GM23338 (cell line): ENCODE measurements around the gene FATE1. TPM values are rescaled to one million over a fixed set of nuclear protein-coding genes. Genes with fewer than 3 reads are reported as not detected.
A peak's percentile ranks its signal among the peaks of the same experiment; 100 is the strongest.

Experiments
- ATAC-seq: fragments of 200-7000 bp; cut with Tn5 transposase; 3 replicates; pipeline ENCODE4 v1.9.1; 2020
- DNase-seq: peaks from one replicate; pipeline ENCODE4 v3.0.0-alpha.2; 2015; ENCODE audit warnings: low spot score
- H2AFZ ChIP-seq: fragments of 200-600 bp; sonication (generic); 2 replicates; pipeline ENCODE4 v1.8.0; 2016; ENCODE audit warnings: antibody characterized with exemption, mild to moderate bottlenecking, moderate library complexity
- H3F3A ChIP-seq: fragments of 200-600 bp; sonication (generic); replicated peaks from 2 replicates; pipeline ENCODE4 v1.8.0; 2017; ENCODE audit warnings: antibody characterized with exemption, mixed run types, low read depth
- H3K27ac ChIP-seq: fragments of 200-600 bp; sonication (generic); 2 replicates; pipeline ENCODE4 v1.6.1; 2016; ENCODE audit warnings: low read depth
- H3K27me3 ChIP-seq: fragments of 200-600 bp; sonication (generic); 2 replicates; pipeline ENCODE4 v1.8.0; 2016; ENCODE audit warnings: mild to moderate bottlenecking, mixed run types, moderate library complexity; ENCODE audit not compliant: insufficient read depth
- H3K36me3 ChIP-seq: fragments of 200-600 bp; sonication (generic); 2 replicates; pipeline ENCODE4 v1.8.0; 2016; ENCODE audit warnings: mild to moderate bottlenecking; ENCODE audit not compliant: insufficient read depth
- H3K4me1 ChIP-seq: fragments of 200-600 bp; sonication (generic); 2 replicates; pipeline ENCODE4 v1.8.0; 2016; ENCODE audit warnings: mild to moderate bottlenecking, moderate library complexity; ENCODE audit not compliant: insufficient read depth
- H3K4me2 ChIP-seq: fragments of 200-600 bp; sonication (generic); 2 replicates; pipeline ENCODE4 v1.7.1; 2017; ENCODE audit warnings: mixed run types
- H3K4me3 ChIP-seq: fragments of 200-600 bp; sonication (generic); 2 replicates; pipeline ENCODE4 v1.6.1; 2016; ENCODE audit warnings: mixed run types
- H3K79me2 ChIP-seq: fragments of 200-600 bp; sonication (generic); replicated peaks from 2 replicates; pipeline ENCODE4 v1.8.0; 2017; ENCODE audit warnings: mild to moderate bottlenecking; ENCODE audit not compliant: insufficient read depth
- H3K9me2 ChIP-seq: fragments of 200-600 bp; sonication (generic); 2 replicates; pipeline ENCODE4 v1.8.0; 2017; ENCODE audit not compliant: insufficient read depth
- H4K20me1 ChIP-seq: fragments of 200-600 bp; sonication (generic); replicated peaks from 2 replicates; pipeline ENCODE4 v1.8.0; 2017; ENCODE audit warnings: mild to moderate bottlenecking; ENCODE audit not compliant: insufficient read depth
- H3K27ac Mint-ChIP-seq: 2 replicates; pipeline ENCODE4 v1.8.0; 2020; ENCODE audit warnings: inconsistent platforms, mild to moderate bottlenecking, moderate library complexity, mixed read lengths
- H3K27me3 Mint-ChIP-seq: 3 replicates; pipeline ENCODE4 v1.8.0; 2022; ENCODE audit warnings: low read depth, mild to moderate bottlenecking, moderate library complexity, mixed read lengths, inconsistent platforms; ENCODE audit not compliant: insufficient read depth, poor library complexity
- H3K36me3 Mint-ChIP-seq: 3 replicates; pipeline ENCODE4 v1.8.0; 2021; ENCODE audit warnings: low read depth, mild to moderate bottlenecking, inconsistent platforms, moderate library complexity, mixed read lengths
- H3K4me1 Mint-ChIP-seq: 3 replicates; pipeline ENCODE4 v1.8.0; 2020; ENCODE audit warnings: mild to moderate bottlenecking, inconsistent platforms, mixed read lengths
- H3K4me3 Mint-ChIP-seq: 3 replicates; pipeline ENCODE4 v1.8.0; 2021; ENCODE audit warnings: moderate library complexity, mild to moderate bottlenecking, inconsistent platforms, mixed read lengths
- H3K9me3 Mint-ChIP-seq: 3 replicates; pipeline ENCODE4 v1.8.0; 2020; ENCODE audit warnings: moderate library complexity, mild to moderate bottlenecking, inconsistent platforms, mixed read lengths
- CREB1 ChIP-seq: fragments of 250-450 bp; sonication (Bioruptor Pico); IDR thresholded peaks from 2 replicates; pipeline ENCODE4 v1.5.0; 2020; ENCODE audit warnings: low read depth, mild to moderate bottlenecking, moderate library complexity
- CTCF ChIP-seq, 2 experiments: fragments of 200-600 bp in 1 of 2; sonication (generic) in 1 of 2; conservative IDR thresholded peaks; 2 replicates each; pipeline versions ENCODE4 v1.5.1 to v1.6.1; 2016 to 2017; ENCODE audit warnings: antibody characterized with exemption in 2 of 2, low read depth in 2 of 2, mild to moderate bottlenecking in 2 of 2, moderate library complexity in 1 of 2
- EZH2phosphoT487 ChIP-seq: fragments of 200-600 bp; sonication (generic); IDR thresholded peaks from one replicate; pipeline ENCODE4 v1.8.1; 2018; ENCODE audit warnings: antibody characterized with exemption; ENCODE audit not compliant: unreplicated experiment
- STAT1 ChIP-seq: IDR thresholded peaks from one replicate; pipeline ENCODE4 v1.6.1; 2016; ENCODE audit warnings: antibody characterized with exemption; ENCODE audit not compliant: unreplicated experiment
- ZNF114 ChIP-seq: fragments of 250-450 bp; sonication (Bioruptor Pico); IDR thresholded peaks from 2 replicates; pipeline ENCODE4 v1.5.0; 2020; ENCODE audit warnings: mild to moderate bottlenecking, moderate library complexity
- ZNF331 ChIP-seq: fragments of 250-450 bp; sonication (Bioruptor Pico); IDR thresholded peaks from 2 replicates; pipeline ENCODE4 v1.5.0; 2020; ENCODE audit warnings: low read depth, mild to moderate bottlenecking, moderate library complexity
- polyA plus RNA-seq: library from polyadenylated mRNA; unstranded; fragments of >200 nt; fragmentation: Nextera tagmentation; extraction: Ambion mirVana; gene quantifications from 2 replicates; pipeline ENCODE4 v1.2.1, GENCODE V29; 2016
- total RNA-seq: library from RNA; depleted of rRNA; stranded (reverse); fragments of >200 nt; shearing (Covaris generic); gene quantifications from 2 replicates; pipeline ENCODE4 v1.2.3, GENCODE V29; 2014
- TF ChIP-seq, protein P1 (sequence below): IDR thresholded peaks from one replicate; pipeline ENCODE4 v1.6.1; 2018; ENCODE audit warnings: antibody characterized with exemption; ENCODE audit not compliant: unreplicated experiment
- TF ChIP-seq, protein P2 (sequence below): IDR thresholded peaks from 2 replicates; pipeline ENCODE4 v1.6.1; 2016; ENCODE audit warnings: antibody characterized with exemption
- TF ChIP-seq, protein P3 (sequence below): fragments of 250-450 bp; sonication (Bioruptor Pico); IDR thresholded peaks from 2 replicates; pipeline ENCODE4 v1.5.0; 2020; ENCODE audit warnings: mild to moderate bottlenecking, moderate library complexity

FATE1 gene
- total and polyA plus RNA-seq, 2 experiments from 2014 or later: 0.31 TPM; not detected in 1

DNA sequence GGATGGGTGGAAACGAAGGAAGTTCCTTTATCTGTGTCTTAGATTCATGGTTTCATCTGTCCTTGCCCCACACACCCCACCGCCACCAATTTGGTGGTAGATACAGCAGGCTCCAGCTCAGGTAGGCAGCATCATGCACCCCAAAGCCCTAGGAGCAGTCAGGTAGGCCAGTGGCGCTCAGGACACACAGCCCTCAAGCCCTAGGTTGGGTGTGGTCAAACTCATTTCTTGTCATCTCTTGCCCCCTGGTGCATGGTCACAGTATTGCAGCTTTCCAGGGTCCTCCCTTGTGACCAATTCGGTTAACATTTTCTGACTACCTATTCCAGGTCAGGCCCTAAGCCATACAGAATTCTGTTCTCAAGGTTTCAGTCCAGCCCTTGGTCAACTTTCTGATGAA, 35.0 kb upstream of the FATE1 start:
- Histone ChIP-seq H3K79me2 (no peaks in the 10 kb centered on the region), H4K20me1 (no peaks in the 10 kb centered on the region), H3K4me2 (no peak overlapping the region), H3F3A (no peaks in the 10 kb centered on the region), H3K27me3 (no peaks in the 10 kb centered on the region), H3K36me3 (no peaks in the 10 kb centered on the region), H3K27ac (no peak overlapping the region), H3K4me3 (no peak overlapping the region), H3K9me2 (no peaks in the 10 kb centered on the region), H2AFZ (no peak overlapping the region), H3K4me1 (no peaks in the 10 kb centered on the region)
- TF ChIP-seq, protein P1, sequence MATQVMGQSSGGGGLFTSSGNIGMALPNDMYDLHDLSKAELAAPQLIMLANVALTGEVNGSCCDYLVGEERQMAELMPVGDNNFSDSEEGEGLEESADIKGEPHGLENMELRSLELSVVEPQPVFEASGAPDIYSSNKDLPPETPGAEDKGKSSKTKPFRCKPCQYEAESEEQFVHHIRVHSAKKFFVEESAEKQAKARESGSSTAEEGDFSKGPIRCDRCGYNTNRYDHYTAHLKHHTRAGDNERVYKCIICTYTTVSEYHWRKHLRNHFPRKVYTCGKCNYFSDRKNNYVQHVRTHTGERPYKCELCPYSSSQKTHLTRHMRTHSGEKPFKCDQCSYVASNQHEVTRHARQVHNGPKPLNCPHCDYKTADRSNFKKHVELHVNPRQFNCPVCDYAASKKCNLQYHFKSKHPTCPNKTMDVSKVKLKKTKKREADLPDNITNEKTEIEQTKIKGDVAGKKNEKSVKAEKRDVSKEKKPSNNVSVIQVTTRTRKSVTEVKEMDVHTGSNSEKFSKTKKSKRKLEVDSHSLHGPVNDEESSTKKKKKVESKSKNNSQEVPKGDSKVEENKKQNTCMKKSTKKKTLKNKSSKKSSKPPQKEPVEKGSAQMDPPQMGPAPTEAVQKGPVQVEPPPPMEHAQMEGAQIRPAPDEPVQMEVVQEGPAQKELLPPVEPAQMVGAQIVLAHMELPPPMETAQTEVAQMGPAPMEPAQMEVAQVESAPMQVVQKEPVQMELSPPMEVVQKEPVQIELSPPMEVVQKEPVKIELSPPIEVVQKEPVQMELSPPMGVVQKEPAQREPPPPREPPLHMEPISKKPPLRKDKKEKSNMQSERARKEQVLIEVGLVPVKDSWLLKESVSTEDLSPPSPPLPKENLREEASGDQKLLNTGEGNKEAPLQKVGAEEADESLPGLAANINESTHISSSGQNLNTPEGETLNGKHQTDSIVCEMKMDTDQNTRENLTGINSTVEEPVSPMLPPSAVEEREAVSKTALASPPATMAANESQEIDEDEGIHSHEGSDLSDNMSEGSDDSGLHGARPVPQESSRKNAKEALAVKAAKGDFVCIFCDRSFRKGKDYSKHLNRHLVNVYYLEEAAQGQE: no peak
- no peak for TF ChIP-seq CREB1 (CRISPR knock-in tag)
- TF ChIP-seq STAT1: no peak
- TF ChIP-seq CTCF (conservative IDR thresholded peaks at IDR 0.05; ENCODE audit: low read depth in 2 of 2): peak; percentile 56 to 80
- TF ChIP-seq, protein P2, sequence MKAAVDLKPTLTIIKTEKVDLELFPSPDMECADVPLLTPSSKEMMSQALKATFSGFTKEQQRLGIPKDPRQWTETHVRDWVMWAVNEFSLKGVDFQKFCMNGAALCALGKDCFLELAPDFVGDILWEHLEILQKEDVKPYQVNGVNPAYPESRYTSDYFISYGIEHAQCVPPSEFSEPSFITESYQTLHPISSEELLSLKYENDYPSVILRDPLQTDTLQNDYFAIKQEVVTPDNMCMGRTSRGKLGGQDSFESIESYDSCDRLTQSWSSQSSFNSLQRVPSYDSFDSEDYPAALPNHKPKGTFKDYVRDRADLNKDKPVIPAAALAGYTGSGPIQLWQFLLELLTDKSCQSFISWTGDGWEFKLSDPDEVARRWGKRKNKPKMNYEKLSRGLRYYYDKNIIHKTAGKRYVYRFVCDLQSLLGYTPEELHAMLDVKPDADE: no peak
- TF ChIP-seq ZNF331 (CRISPR knock-in tag): no peak
- TF ChIP-seq EZH2phosphoT487: no peak
- H3K27ac Mint-ChIP-seq: no peak overlapping the region
- H3K27me3 Mint-ChIP-seq: no peaks in the 10 kb centered on the region
- H3K36me3 Mint-ChIP-seq: no peaks in the 10 kb centered on the region
- peak; percentile 75 for DNase-seq
- peak; percentile 88 for ATAC-seq
- no peak overlapping the region for H3K4me3 Mint-ChIP-seq
- H3K4me1 Mint-ChIP-seq: no peaks in the 10 kb centered on the region
- no peaks in the 10 kb centered on the region for H3K9me3 Mint-ChIP-seq

- Mint-ChIP-seq H3K27me3 (no peaks in the 10 kb centered on the region), H3K4me3 (no peak overlapping the region), H3K36me3 (no peaks in the 10 kb centered on the region), H3K4me1 (no peaks in the 10 kb centered on the region), H3K9me3 (no peaks in the 10 kb centered on the region; the same call in 2 of the 3 replicates), H3K27ac (no peak overlapping the region)
- H3K4me1 ChIP-seq: no peaks in the 10 kb centered on the region
- no peak overlapping the region for H3K27ac ChIP-seq
- no peaks in the 10 kb centered on the region for H3F3A ChIP-seq
- H2AFZ ChIP-seq: no peak overlapping the region
- no peaks in the 10 kb centered on the region for H3K27me3 ChIP-seq
- no peaks in the 10 kb centered on the region for H3K79me2 ChIP-seq
- no peak overlapping the region for H3K4me3 ChIP-seq
- DNase-seq: no peak
- no peaks in the 10 kb centered on the region for H3K9me2 ChIP-seq
- H4K20me1 ChIP-seq: no peaks in the 10 kb centered on the region
- H3K4me2 ChIP-seq: no peak overlapping the region
- ATAC-seq: no peak
- H3K36me3 ChIP-seq: no peaks in the 10 kb centered on the region
- TF ChIP-seq ZNF114 (CRISPR knock-in tag) (no peak), ZNF331 (CRISPR knock-in tag) (no peak), EZH2phosphoT487 (no peak), CREB1 (CRISPR knock-in tag) (no peak)
- TF ChIP-seq, protein P3, sequence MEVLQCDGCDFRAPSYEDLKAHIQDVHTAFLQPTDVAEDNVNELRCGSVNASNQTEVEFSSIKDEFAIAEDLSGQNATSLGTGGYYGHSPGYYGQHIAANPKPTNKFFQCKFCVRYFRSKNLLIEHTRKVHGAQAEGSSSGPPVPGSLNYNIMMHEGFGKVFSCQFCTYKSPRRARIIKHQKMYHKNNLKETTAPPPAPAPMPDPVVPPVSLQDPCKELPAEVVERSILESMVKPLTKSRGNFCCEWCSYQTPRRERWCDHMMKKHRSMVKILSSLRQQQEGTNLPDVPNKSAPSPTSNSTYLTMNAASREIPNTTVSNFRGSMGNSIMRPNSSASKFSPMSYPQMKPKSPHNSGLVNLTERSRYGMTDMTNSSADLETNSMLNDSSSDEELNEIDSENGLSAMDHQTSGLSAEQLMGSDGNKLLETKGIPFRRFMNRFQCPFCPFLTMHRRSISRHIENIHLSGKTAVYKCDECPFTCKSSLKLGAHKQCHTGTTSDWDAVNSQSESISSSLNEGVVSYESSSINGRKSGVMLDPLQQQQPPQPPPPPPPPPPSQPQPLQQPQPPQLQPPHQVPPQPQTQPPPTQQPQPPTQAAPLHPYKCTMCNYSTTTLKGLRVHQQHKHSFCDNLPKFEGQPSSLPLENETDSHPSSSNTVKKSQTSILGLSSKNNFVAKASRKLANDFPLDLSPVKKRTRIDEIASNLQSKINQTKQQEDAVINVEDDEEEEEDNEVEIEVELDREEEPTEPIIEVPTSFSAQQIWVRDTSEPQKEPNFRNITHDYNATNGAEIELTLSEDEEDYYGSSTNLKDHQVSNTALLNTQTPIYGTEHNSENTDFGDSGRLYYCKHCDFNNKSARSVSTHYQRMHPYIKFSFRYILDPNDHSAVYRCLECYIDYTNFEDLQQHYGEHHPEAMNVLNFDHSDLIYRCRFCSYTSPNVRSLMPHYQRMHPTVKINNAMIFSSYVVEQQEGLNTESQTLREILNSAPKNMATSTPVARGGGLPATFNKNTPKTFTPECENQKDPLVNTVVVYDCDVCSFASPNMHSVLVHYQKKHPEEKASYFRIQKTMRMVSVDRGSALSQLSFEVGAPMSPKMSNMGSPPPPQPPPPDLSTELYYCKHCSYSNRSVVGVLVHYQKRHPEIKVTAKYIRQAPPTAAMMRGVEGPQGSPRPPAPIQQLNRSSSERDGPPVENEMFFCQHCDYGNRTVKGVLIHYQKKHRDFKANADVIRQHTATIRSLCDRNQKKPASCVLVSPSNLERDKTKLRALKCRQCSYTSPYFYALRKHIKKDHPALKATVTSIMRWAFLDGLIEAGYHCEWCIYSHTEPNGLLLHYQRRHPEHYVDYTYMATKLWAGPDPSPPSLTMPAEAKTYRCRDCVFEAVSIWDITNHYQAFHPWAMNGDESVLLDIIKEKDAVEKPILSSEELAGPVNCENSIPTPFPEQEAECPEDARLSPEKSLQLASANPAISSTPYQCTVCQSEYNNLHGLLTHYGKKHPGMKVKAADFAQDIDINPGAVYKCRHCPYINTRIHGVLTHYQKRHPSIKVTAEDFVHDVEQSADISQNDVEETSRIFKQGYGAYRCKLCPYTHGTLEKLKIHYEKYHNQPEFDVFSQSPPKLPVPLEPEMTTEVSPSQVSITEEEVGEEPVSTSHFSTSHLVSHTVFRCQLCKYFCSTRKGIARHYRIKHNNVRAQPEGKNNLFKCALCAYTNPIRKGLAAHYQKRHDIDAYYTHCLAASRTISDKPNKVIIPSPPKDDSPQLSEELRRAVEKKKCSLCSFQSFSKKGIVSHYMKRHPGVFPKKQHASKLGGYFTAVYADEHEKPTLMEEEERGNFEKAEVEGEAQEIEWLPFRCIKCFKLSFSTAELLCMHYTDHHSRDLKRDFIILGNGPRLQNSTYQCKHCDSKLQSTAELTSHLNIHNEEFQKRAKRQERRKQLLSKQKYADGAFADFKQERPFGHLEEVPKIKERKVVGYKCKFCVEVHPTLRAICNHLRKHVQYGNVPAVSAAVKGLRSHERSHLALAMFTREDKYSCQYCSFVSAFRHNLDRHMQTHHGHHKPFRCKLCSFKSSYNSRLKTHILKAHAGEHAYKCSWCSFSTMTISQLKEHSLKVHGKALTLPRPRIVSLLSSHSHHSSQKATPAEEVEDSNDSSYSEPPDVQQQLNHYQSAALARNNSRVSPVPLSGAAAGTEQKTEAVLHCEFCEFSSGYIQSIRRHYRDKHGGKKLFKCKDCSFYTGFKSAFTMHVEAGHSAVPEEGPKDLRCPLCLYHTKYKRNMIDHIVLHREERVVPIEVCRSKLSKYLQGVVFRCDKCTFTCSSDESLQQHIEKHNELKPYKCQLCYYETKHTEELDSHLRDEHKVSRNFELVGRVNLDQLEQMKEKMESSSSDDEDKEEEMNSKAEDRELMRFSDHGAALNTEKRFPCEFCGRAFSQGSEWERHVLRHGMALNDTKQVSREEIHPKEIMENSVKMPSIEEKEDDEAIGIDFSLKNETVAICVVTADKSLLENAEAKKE: no peak
Observed at GRCh38 chrX:151687635-151688034, 28.2 kb upstream of the FATE1 start.
